HEK293T (cell line): ENCODE measurements around the gene DHX29.

Source experiments
- CTCF ChIA-PET: fragments of 350-600 bp; formaldehyde crosslinking; extraction: SDS; loops from one replicate; lab custom pipeline; 2021; ENCODE audit warnings: antibody characterized with exemption, inconsistent platforms; lab: Yijun Ruan, JAX
- POLR2A ChIA-PET: fragments of 350-600 bp; formaldehyde crosslinking; extraction: SDS; loops from one replicate; lab custom pipeline; 2020; ENCODE audit warnings: antibody characterized with exemption, inconsistent platforms; lab: Yijun Ruan, JAX
- DNase-seq: peaks from one replicate; pipeline ENCODE4 v3.0.0; 2012; ENCODE audit warnings: mixed read lengths; ENCODE audit errors: extremely low spot score
- ARNT ChIP-seq: fragments of 450-650 bp; IDR thresholded peaks from 2 replicates; pipeline ENCODE4 v1.6.1; 2017; ENCODE audit warnings: mild to moderate bottlenecking
- BHLHE40 ChIP-seq: fragments of 450-650 bp; IDR thresholded peaks from 2 replicates; pipeline ENCODE4 v1.6.1; 2016; ENCODE audit warnings: mild to moderate bottlenecking, moderate library complexity, borderline replicate concordance
- CTBP1 ChIP-seq: fragments of 450-650 bp; IDR thresholded peaks from 2 replicates; pipeline ENCODE4 v1.6.1; 2016; ENCODE audit warnings: borderline replicate concordance
- ELF4 ChIP-seq: fragments of 450-650 bp; IDR thresholded peaks from 2 replicates; pipeline ENCODE4 v1.6.1; 2017; ENCODE audit warnings: antibody characterized with exemption
- FOXA1 ChIP-seq: fragments of 450-650 bp; IDR thresholded peaks from 2 replicates; pipeline ENCODE4 v1.6.1; 2016; ENCODE audit warnings: mild to moderate bottlenecking
- FOXK2 ChIP-seq: fragments of 450-650 bp; IDR thresholded peaks from 2 replicates; pipeline ENCODE4 v1.6.1; 2016; ENCODE audit warnings: mild to moderate bottlenecking
- FOXM1 ChIP-seq: fragments of 450-650 bp; IDR thresholded peaks from 2 replicates; pipeline ENCODE4 v1.6.1; 2017; ENCODE audit warnings: mild to moderate bottlenecking, borderline replicate concordance
- HDGF ChIP-seq: fragments of 450-650 bp; IDR thresholded peaks from 2 replicates; pipeline ENCODE4 v1.6.1; 2017; ENCODE audit warnings: antibody characterized with exemption, borderline replicate concordance
- L3MBTL2 ChIP-seq: fragments of 450-650 bp; conservative IDR thresholded peaks from 2 replicates; pipeline ENCODE4 v1.6.1; 2016; ENCODE audit warnings: mild to moderate bottlenecking
- LEF1 ChIP-seq: fragments of 450-650 bp; IDR thresholded peaks from 2 replicates; pipeline ENCODE4 v1.6.1; 2017; ENCODE audit warnings: mild to moderate bottlenecking, borderline replicate concordance
- NFRKB ChIP-seq: fragments of 450-650 bp; IDR thresholded peaks from 2 replicates; pipeline ENCODE4 v1.6.1; 2016; ENCODE audit warnings: mild to moderate bottlenecking, moderate library complexity
- SP1 ChIP-seq: fragments of 450-650 bp; IDR thresholded peaks from 2 replicates; pipeline ENCODE4 v1.6.1; 2017
- SUZ12 ChIP-seq: fragments of 450-650 bp; IDR thresholded peaks from 2 replicates; pipeline ENCODE4 v1.6.1; 2016; ENCODE audit warnings: mild to moderate bottlenecking
- TARDBP ChIP-seq: fragments of 450-650 bp; IDR thresholded peaks from 2 replicates; pipeline ENCODE4 v1.6.1; 2016
- ZNF384 ChIP-seq: fragments of 450-650 bp; IDR thresholded peaks from 2 replicates; pipeline ENCODE4 v1.6.1; 2016
- TF ChIP-seq, protein P1 (sequence below): fragments of 450-650 bp; IDR thresholded peaks from 2 replicates; pipeline ENCODE4 v1.6.1; 2016

DHX29 gene

DNA sequence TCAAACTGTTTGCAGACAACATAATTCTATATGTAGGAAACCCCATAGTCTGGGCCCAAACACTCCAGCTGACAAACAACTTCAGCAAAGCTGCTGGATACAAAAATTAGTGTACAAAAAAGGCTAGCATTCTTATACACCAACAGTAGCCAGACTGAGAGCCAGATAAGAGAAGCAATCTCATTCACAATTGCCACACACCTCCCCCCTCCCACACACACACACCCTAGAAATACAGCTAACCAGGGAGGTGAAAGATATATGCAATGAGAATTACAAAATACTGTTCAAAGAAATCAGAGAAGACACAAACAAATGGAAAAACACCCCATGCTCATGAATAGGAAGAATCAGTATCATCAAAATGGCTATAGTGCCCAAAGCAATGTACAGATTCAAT, 9.3 kb upstream of the DHX29 start:
- DNase-seq, result no peak
- no peak for TF ChIP-seq ELF4
- no peak for TF ChIP-seq FOXA1
- TF ChIP-seq TARDBP, result no peak
- no peak for TF ChIP-seq NFRKB
- TF ChIP-seq CTBP1, result no peak
- TF ChIP-seq ZNF384, result no peak
- no peak for TF ChIP-seq LEF1
- TF ChIP-seq, protein P1, sequence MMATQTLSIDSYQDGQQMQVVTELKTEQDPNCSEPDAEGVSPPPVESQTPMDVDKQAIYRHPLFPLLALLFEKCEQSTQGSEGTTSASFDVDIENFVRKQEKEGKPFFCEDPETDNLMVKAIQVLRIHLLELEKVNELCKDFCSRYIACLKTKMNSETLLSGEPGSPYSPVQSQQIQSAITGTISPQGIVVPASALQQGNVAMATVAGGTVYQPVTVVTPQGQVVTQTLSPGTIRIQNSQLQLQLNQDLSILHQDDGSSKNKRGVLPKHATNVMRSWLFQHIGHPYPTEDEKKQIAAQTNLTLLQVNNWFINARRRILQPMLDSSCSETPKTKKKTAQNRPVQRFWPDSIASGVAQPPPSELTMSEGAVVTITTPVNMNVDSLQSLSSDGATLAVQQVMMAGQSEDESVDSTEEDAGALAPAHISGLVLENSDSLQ, result no peak
- TF ChIP-seq SP1, result no peak
- no peak for TF ChIP-seq FOXM1
- CTCF ChIA-PET, result no interaction called here
- POLR2A ChIA-PET, result no interaction called here

DNA sequence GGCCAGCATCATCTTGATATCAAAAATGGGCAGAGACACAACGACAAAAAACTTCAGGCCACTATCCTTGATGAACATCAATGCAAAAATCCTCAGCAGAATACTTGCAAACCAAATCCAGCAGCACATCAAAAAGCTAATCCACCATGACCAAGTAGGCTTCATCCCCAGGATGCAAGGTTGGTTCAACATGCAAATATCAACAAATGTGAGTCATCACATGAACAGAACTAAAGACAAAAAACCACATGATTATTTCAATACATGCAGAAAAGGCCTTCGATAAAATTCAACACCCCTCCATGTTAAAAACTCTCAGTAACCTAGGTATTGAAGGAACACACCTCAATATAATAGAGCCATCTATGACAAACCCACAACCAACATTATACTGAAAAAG, 8.8 kb upstream of the DHX29 start:
- DNase-seq, result no peak
- POLR2A ChIA-PET, result no interaction called here
- TF ChIP-seq SP1 (no peak), L3MBTL2 (peak; percentile 32; the same call in 1 of the 2 replicates), ZNF384 (no peak), ELF4 (no peak), FOXM1 (no peak)
- CTCF ChIA-PET, result no interaction called here

DNA sequence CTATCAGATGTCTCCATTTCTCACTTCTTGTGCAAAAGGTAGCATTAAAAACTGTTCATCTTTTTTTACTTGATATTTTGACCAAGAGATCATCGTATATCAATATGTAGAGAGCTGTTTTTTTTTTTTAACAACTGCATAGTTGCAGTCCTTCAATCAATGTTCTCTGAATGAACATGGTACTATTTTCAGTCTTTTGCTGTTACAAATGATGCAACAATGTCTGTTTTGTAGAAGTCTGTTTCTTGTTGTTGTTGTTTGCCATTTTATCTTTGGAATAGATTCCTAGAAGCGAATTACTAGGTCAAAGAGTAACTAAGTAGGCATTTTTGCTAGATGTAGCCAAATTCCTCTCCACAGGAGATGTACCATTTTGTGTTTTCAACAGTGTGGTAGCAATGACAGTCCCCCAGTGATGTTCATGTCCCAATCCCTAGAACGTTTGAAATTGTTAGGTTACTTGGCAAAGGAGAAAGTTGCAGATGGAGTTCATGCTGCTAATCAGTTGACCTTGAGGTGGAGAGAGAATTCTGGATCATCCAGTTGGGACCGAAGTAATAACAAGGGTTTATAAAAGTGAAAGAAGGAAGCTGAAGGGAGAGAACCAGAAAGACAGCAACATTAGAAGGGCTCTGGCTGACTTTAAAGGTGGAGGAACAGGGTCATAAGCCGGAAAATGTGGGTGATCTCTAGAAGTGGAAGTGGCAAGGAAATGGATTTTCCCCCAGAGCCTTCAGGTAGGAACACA, 6.5 kb upstream of the DHX29 start:
- POLR2A ChIA-PET, result no interaction called here
- CTCF ChIA-PET, result no interaction called here
- no peak for DNase-seq
- TF ChIP-seq FOXA1 (no peak), FOXM1 (no peak), SP1 (no peak), ZNF384 (no peak), LEF1 (no peak), BHLHE40 (no peak)

DNA sequence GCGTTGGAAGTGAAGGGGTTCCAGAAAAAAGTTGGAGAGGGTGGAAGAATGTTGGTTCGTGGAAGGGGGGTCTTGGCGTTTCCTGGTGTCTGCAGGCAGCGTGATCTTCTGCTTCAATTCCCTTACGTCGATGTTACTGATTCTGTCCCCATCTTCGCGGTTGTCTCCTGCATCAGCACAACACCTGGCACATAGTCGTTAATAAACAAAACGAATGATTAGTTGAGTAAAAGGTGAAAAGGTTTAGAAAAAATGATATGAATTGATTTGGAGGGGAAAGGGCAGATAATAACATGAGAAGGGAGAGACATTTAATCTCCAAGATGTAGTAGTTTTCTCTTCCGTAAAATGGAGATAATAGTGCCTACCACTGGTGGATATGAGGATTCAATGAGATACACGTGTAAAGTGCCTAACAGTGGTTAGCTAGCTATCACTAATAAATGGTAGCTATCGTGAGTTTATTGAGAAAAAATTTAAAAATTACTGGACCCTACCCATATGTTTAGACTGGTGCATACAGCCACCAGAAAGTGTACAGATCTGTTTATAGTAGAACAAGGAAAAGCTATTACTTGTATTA, 851 bp upstream of the DHX29 start:
- CTCF ChIA-PET, result interaction anchor here (0.6 kb wide), 1 partner anchor 161 kb away, joined by 6 read pairs; no protein-coding TSS in a partner anchor
- peak; percentile 24 for DNase-seq
- POLR2A ChIA-PET, result interaction anchor here (0.7 to 1.7 kb wide), 3 partner anchors 82 to 384 kb away, joined by 3 to 8 read pairs (median 3); no protein-coding TSS in a partner anchor
- TF ChIP-seq, protein P1, result no peak
- TF ChIP-seq TARDBP (no peak), NFRKB (no peak; the same call in 1 of the 2 replicates), SUZ12 (no peak), ARNT (no peak), FOXA1 (no peak), FOXK2 (no peak), ZNF384 (no peak), HDGF (no peak), FOXM1 (no peak), LEF1 (no peak), BHLHE40 (no peak), SP1 (no peak), CTBP1 (no peak), ELF4 (no peak), L3MBTL2 (no peak)

DNA sequence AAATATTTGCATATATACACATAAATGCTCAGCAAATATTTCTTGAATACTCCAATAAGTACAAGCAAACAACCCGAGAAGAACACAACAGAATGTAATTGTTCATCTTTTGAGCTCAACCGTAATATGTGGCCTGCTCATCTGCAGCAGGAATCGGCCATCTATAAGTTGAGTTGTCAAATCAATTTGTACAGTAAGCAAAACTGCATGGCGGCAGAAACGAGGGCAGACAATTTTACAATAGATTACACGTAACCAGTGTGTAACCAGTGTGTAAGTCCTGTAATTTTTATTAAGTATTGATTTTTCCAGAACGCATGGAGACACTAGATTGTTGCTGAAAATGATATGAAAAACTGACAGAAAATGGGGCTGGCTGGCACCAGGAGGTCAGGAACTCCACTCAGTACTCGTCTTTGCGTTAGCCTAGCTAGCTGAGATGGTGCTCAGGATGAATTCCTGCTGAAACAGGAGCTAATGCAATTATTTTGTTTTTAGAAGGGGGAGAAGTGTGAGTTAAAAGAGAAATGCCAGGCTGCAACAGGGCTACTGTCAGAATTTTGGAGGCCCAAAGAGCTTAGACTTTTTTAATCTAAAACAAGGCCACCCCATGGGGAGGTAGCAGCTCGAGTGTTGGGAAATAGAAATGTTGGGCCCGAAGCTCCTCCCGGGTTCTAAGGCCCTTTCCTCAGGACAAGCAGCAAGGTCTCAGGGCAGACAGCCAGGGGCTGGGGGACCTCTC, 682 bp downstream of the DHX29 start:
- CTCF ChIA-PET, result interaction anchor here (0.5 to 1.6 kb wide), 3 partner anchors 78 to 385 kb away, joined by 3 to 6 read pairs (median 3); no protein-coding TSS in a partner anchor
- TF ChIP-seq HDGF, result no peak
- TF ChIP-seq L3MBTL2, result 0 out of 2 replicates have a peak, but pooled peaks have one; percentile 8
- peak; percentile 18 for DNase-seq
- POLR2A ChIA-PET, result interaction anchor here (0.6 to 1.7 kb wide), 8 partner anchors 9 to 202 kb away, joined by 3 to 8 read pairs (median 3); partner anchors contain the start of gene CCNO

DNA sequence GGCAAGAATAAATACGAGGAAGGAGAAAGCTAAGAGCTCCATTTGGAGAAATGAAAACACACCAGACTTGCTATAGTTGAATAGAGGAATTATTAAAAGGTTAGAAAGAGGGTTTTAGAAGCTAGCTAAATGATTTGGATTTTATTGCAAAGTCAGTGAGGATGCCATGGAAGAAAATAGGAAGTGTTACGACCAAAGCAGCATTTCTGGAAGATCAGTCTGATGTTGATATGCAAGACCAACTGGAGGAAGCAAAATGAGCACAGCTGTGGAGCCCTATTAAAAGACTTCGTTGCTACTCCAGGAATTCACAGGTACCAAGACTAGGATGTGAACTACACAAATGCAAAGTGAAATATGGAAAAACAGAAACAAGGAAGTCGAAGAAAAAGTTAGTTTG, 2.1 kb downstream of the DHX29 start:
- TF ChIP-seq ELF4, result no peak
- no peak for TF ChIP-seq NFRKB
- no peak for TF ChIP-seq FOXA1
- TF ChIP-seq CTBP1, result no peak
- no peak for TF ChIP-seq TARDBP
- TF ChIP-seq ARNT, result no peak
- no peak for TF ChIP-seq ZNF384
- TF ChIP-seq LEF1, result no peak
- TF ChIP-seq, protein P1, result no peak
- no peak for TF ChIP-seq BHLHE40
- no peak for DNase-seq
- ChIA-PET POLR2A (interaction anchor here (0.6 kb wide), 1 partner anchor 72 kb away, joined by 3 read pairs; no protein-coding TSS in a partner anchor), CTCF (no interaction called here)
